HEK293 (cell line): ENCODE data around the gene TRAPPC6A.

Source experiments
- GLIS1 ChIP-seq: fragments of 450-650 bp; formaldehyde crosslinking; IDR thresholded peaks from 2 replicates; pipeline ENCODE4 v1.5.1; 2016; ENCODE audit warnings: missing biosample characterization, missing genetic modification characterization
- KLF1 ChIP-seq: fragments of 450-650 bp; formaldehyde crosslinking; IDR thresholded peaks from 2 replicates; pipeline ENCODE4 v1.5.1; 2016; ENCODE audit warnings: missing biosample characterization, missing genetic modification characterization
- KLF9 ChIP-seq: fragments of 450-650 bp; formaldehyde crosslinking; IDR thresholded peaks from 2 replicates; pipeline ENCODE4 v1.5.1; 2016; ENCODE audit warnings: missing biosample characterization, missing genetic modification characterization, low read depth
- MYNN ChIP-seq: fragments of 450-650 bp; formaldehyde crosslinking; IDR thresholded peaks from 2 replicates; pipeline ENCODE4 v1.5.1; 2016; ENCODE audit warnings: missing biosample characterization, missing genetic modification characterization, borderline replicate concordance
- OSR2 ChIP-seq: fragments of 450-650 bp; formaldehyde crosslinking; IDR thresholded peaks from 2 replicates; pipeline ENCODE4 v1.5.1; 2016; ENCODE audit warnings: missing biosample characterization, missing genetic modification characterization
- SALL2 ChIP-seq: fragments of 450-650 bp; formaldehyde crosslinking; IDR thresholded peaks from 2 replicates; pipeline ENCODE4 v1.5.0; 2017; ENCODE audit warnings: missing biosample characterization, mild to moderate bottlenecking, missing genetic modification characterization, borderline replicate concordance
- SCRT2 ChIP-seq: fragments of 450-650 bp; formaldehyde crosslinking; IDR thresholded peaks from 2 replicates; pipeline ENCODE4 v1.5.1; 2016; ENCODE audit warnings: missing biosample characterization, missing genetic modification characterization
- ZFHX2 ChIP-seq: fragments of 450-650 bp; formaldehyde crosslinking; conservative IDR thresholded peaks from 2 replicates; pipeline ENCODE4 v1.5.1; 2016; ENCODE audit warnings: missing biosample characterization, missing genetic modification characterization
- ZNF10 ChIP-seq: fragments of 450-650 bp; formaldehyde crosslinking; IDR thresholded peaks from 2 replicates; pipeline ENCODE4 v1.5.1; 2017; ENCODE audit warnings: missing biosample characterization, missing genetic modification characterization
- ZNF138 ChIP-seq: fragments of 450-650 bp; formaldehyde crosslinking; IDR thresholded peaks from 2 replicates; pipeline ENCODE4 v1.5.1; 2016; ENCODE audit warnings: missing biosample characterization, missing genetic modification characterization, borderline replicate concordance
- ZNF148 ChIP-seq: fragments of 450-650 bp; formaldehyde crosslinking; IDR thresholded peaks from 2 replicates; pipeline ENCODE4 v1.5.0; 2017; ENCODE audit warnings: missing biosample characterization, missing genetic modification characterization, borderline replicate concordance
- ZNF202 ChIP-seq: fragments of 450-650 bp; formaldehyde crosslinking; IDR thresholded peaks from 2 replicates; pipeline ENCODE4 v1.5.1; 2016; ENCODE audit warnings: missing biosample characterization, missing genetic modification characterization, borderline replicate concordance
- ZNF26 ChIP-seq: fragments of 450-650 bp; formaldehyde crosslinking; IDR thresholded peaks from 2 replicates; pipeline ENCODE4 v1.5.1; 2016; ENCODE audit warnings: missing biosample characterization, missing genetic modification characterization
- ZNF280D ChIP-seq: fragments of 450-650 bp; formaldehyde crosslinking; IDR thresholded peaks from 2 replicates; pipeline ENCODE4 v1.5.1; 2016; ENCODE audit warnings: missing biosample characterization, missing genetic modification characterization
- ZNF302 ChIP-seq: fragments of 450-650 bp; formaldehyde crosslinking; IDR thresholded peaks from 2 replicates; pipeline ENCODE4 v1.5.1; 2016; ENCODE audit warnings: missing biosample characterization, missing genetic modification characterization, low read depth
- ZNF37A ChIP-seq: fragments of 450-650 bp; IDR thresholded peaks from 2 replicates; pipeline ENCODE4 v1.5.1; 2018; ENCODE audit warnings: missing biosample characterization, missing genetic modification characterization
- ZNF394 ChIP-seq: fragments of 450-650 bp; formaldehyde crosslinking; IDR thresholded peaks from 2 replicates; pipeline ENCODE4 v1.5.1; 2016; ENCODE audit warnings: missing biosample characterization, missing genetic modification characterization, mild to moderate bottlenecking, moderate library complexity, borderline replicate concordance
- ZNF416 ChIP-seq: fragments of 450-650 bp; formaldehyde crosslinking; IDR thresholded peaks from 2 replicates; pipeline ENCODE4 v1.5.1; 2016; ENCODE audit warnings: missing biosample characterization, missing genetic modification characterization
- ZNF518A ChIP-seq: fragments of 450-650 bp; formaldehyde crosslinking; conservative IDR thresholded peaks from 2 replicates; pipeline ENCODE4 v1.5.1; 2016; ENCODE audit warnings: low read depth, missing biosample characterization, missing genetic modification characterization
- ZNF580 ChIP-seq: fragments of 450-650 bp; formaldehyde crosslinking; IDR thresholded peaks from 2 replicates; pipeline ENCODE4 v1.5.1; 2016; ENCODE audit warnings: missing biosample characterization, missing genetic modification characterization
- ZNF629 ChIP-seq: fragments of 450-650 bp; formaldehyde crosslinking; IDR thresholded peaks from 2 replicates; pipeline ENCODE4 v1.5.1; 2017; ENCODE audit warnings: missing biosample characterization, missing genetic modification characterization
- ZNF747 ChIP-seq: fragments of 450-650 bp; formaldehyde crosslinking; IDR thresholded peaks from 2 replicates; pipeline ENCODE4 v1.5.1; 2016; ENCODE audit warnings: missing biosample characterization, missing genetic modification characterization
- ZNF76 ChIP-seq: fragments of 450-650 bp; formaldehyde crosslinking; IDR thresholded peaks from 2 replicates; pipeline ENCODE4; 2016; ENCODE audit warnings: low read depth, missing biosample characterization, missing genetic modification characterization, borderline replicate concordance
- ZXDB ChIP-seq: fragments of 450-650 bp; formaldehyde crosslinking; IDR thresholded peaks from 2 replicates; pipeline ENCODE4 v1.5.1; 2016; ENCODE audit warnings: missing biosample characterization, missing genetic modification characterization

Gene TRAPPC6A

GRCh38 chr19:45178262-45179071 lies 430 bp upstream of the TRAPPC6A start, which contains the start of gene BLOC1S3 (continued):
- TF ChIP-seq ZNF148 (no peak), ZNF416 (no peak), ZNF76 (tag by site-specific recombination) (no peak; the same call in 1 of the 2 replicates), ZNF747 (no peak), OSR2 (tag by site-specific recombination) (no peak), SALL2 (tag by site-specific recombination) (no peak), ZNF138 (tag by site-specific recombination) (no peak), KLF9 (tag by site-specific recombination) (peak; percentile 89), ZNF26 (tag by site-specific recombination) (no peak), ZNF518A (tag by site-specific recombination) (peak; percentile 51), KLF1 (tag by site-specific recombination) (peak; percentile 62), ZNF629 (tag by site-specific recombination) (no peak), GLIS1 (peak; percentile 61), ZFHX2 (peak; percentile 56; the same call in 1 of the 2 replicates), ZNF580 (tag by site-specific recombination) (no peak), SCRT2 (no peak), ZNF202 (tag by site-specific recombination) (no peak), ZNF302 (tag by site-specific recombination) (no peak), ZNF37A (tag by site-specific recombination) (no peak), ZNF394 (tag by site-specific recombination) (no peak), ZXDB (tag by site-specific recombination) (peak; percentile 63; the same call in 1 of the 2 replicates), MYNN (tag by site-specific recombination) (no peak), ZNF10 (tag by site-specific recombination) (0 out of 2 replicates have a peak, but pooled peaks have one; percentile 13), ZNF280D (tag by site-specific recombination) (no peak)
